Activated CD4-positive, alpha-beta T cell treated with anti-CD3 and anti-CD28 coated beads, Interleukin-2, amount 50 U/mL, for 1 hour (primary cell): ENCODE data around the gene KIF18A.

Experiments used
- DNase-seq: peaks from one replicate; pipeline ENCODE4 v3.0.0-alpha.2; 2020

KIF18A gene

GRCh38 chr11:28040384-28040783 lies 67.6 kb downstream of the KIF18A start:
- no peak for DNase-seq

- DNase-seq, result no peak
These were observed 69.2 kb downstream of the KIF18A start for GRCh38 chr11:28038775-28039174.

- no peak for DNase-seq
These were observed 81.2 kb downstream of the KIF18A start for GRCh38 chr11:28026634-28027290.

- DNase-seq, result no peak
These were observed 90.1 kb downstream of the KIF18A start for GRCh38 chr11:28017816-28018215.

GRCh38 chr11:28011813-28012212 lies 96.1 kb downstream of the KIF18A start:
- no peak for DNase-seq

- no peak for DNase-seq
These were observed 98.0 kb downstream of the KIF18A start for GRCh38 chr11:28009996-28010395.

GRCh38 chr11:28009388-28009787 lies 98.6 kb downstream of the KIF18A start:
- DNase-seq, result no peak

- DNase-seq, result no peak
These were observed 104.3 kb downstream of the KIF18A start for GRCh38 chr11:28003615-28004014.

- DNase-seq, result no peak
These were observed 109.4 kb downstream of the KIF18A start for GRCh38 chr11:27998552-27998951.

- DNase-seq, result no peak
These were observed 110.6 kb downstream of the KIF18A start for GRCh38 chr11:27997344-27997743.

- no peak for DNase-seq
These were observed 111.9 kb downstream of the KIF18A start for GRCh38 chr11:27996066-27996465.

- no peak for DNase-seq
These were observed 112.9 kb downstream of the KIF18A start for GRCh38 chr11:27995083-27995482.

GRCh38 chr11:27991736-27992135 lies 116.2 kb downstream of the KIF18A start:
- no peak for DNase-seq

GRCh38 chr11:27977527-27977926 lies 130.4 kb downstream of the KIF18A start:
- no peak for DNase-seq

- no peak for DNase-seq
These were observed 130.9 kb downstream of the KIF18A start for GRCh38 chr11:27977031-27977430.

- no peak for DNase-seq
These were observed 131.7 kb downstream of the KIF18A start for GRCh38 chr11:27976262-27976661.

GRCh38 chr11:27973851-27974536 lies 134.0 kb downstream of the KIF18A start:
- DNase-seq, result no peak

- DNase-seq, result no peak
These were observed 135.3 kb downstream of the KIF18A start for GRCh38 chr11:27972522-27973170.

- no peak for DNase-seq
These were observed 136.8 kb downstream of the KIF18A start for GRCh38 chr11:27971171-27971570.
